HepG2 (cell line): ENCODE results near the gene INPP4B. TPM values are rescaled to one million over a fixed set of nuclear protein-coding genes. Genes with fewer than 3 reads are reported as not detected.

Experiments
- ATAC-seq: fragments of 200-7000 bp; cut with Tn5 transposase; 3 replicates; pipeline ENCODE4 v1.9.1; 2020; ENCODE audit warnings: mild to moderate bottlenecking, moderate library complexity
- BruUV-seq: library from RNA; stranded (reverse); fragments of 400-500 nt; replicated peaks from 2 replicates; lab custom pipeline; 2021; lab: Mats Ljungman, UMichigan
- CTCF ChIA-PET: fragments of 300-600 bp; formaldehyde crosslinking; extraction: SDS; loops from one replicate; lab custom pipeline; 2021; ENCODE audit warnings: low total read pairs, inconsistent platforms, low intra/inter-chr PET ratio; lab: Yijun Ruan, JAX
- POLR2A ChIA-PET: fragments of 350-600 bp; sonication (Branson Sonifier 250); formaldehyde crosslinking; loops from one replicate; lab custom pipeline; 2020; ENCODE audit warnings: antibody characterized with exemption, inconsistent platforms; lab: Yijun Ruan, JAX
- DNase-seq: peaks from one replicate; pipeline ENCODE4 v3.0.0-alpha.2; 2015; ENCODE audit warnings: low spot score
- FAIRE-seq: peaks from 3 replicates; lab custom pipeline; 2011; peaks lifted over from hg19 to GRCh38; lab: Jason Lieb, UNC
- H2AFZ ChIP-seq: one replicate; pipeline ENCODE4 v1.6.1; 2011; ENCODE audit warnings: low read length, inconsistent platforms
- H3K27ac ChIP-seq: fragments of 300-600 bp; 3 replicates; pipeline ENCODE4 v1.8.0; 2011; ENCODE audit warnings: mixed run types, mild to moderate bottlenecking, mixed read lengths, low read length, inconsistent platforms; ENCODE audit not compliant: insufficient read depth; ENCODE audit errors: extremely low read length
- H3K27me3 ChIP-seq, 2 experiments: fragments of 200-600 bp in 1 of 2; 2 replicates in 1 of 2; 3 replicates in 1 of 2; pipeline versions ENCODE4 v1.6.0 to v1.8.0; 2011; ENCODE audit warnings: low read length in 2 of 2, mild to moderate bottlenecking in 2 of 2, moderate library complexity in 2 of 2, inconsistent platforms in 1 of 2; ENCODE audit not compliant: insufficient read depth in 2 of 2, control insufficient read depth in 1 of 2
- H3K36me3 ChIP-seq, 2 experiments: fragments of 200-600 bp in 1 of 2; replicated peaks in 1 of 2; 2 replicates in 1 of 2; 3 replicates in 1 of 2; pipeline versions ENCODE4 v1.5.1 to v1.8.0; 2011; ENCODE audit warnings: low read length in 2 of 2, inconsistent platforms in 1 of 2; ENCODE audit not compliant: insufficient read depth in 2 of 2, control insufficient read depth in 1 of 2
- H3K4me1 ChIP-seq: 2 replicates; pipeline ENCODE4 v1.5.1; 2012; ENCODE audit warnings: low read length, inconsistent platforms; ENCODE audit not compliant: insufficient read depth
- H3K4me2 ChIP-seq: 2 replicates; pipeline ENCODE4 v1.6.0; 2011; ENCODE audit warnings: low read depth, low read length, inconsistent platforms
- H3K4me3 ChIP-seq, 3 experiments: fragments of 200-600 bp in 1 of 3; sonication (generic), shearing (Covaris generic) in 1 of 3; replicated peaks in 1 of 3; 2 replicates each; pipeline ENCODE4 v1.5.1; 2011 to 2016; ENCODE audit warnings: low read length in 3 of 3, inconsistent platforms in 2 of 3, low read depth in 2 of 3, mild to moderate bottlenecking in 2 of 3, control low read depth in 1 of 3, mixed read lengths in 1 of 3; ENCODE audit not compliant: insufficient read depth in 1 of 3
- H3K79me2 ChIP-seq: one replicate; pipeline ENCODE4 v1.6.1; 2011; ENCODE audit warnings: low read length, inconsistent platforms; ENCODE audit not compliant: insufficient read depth
- H3K9ac ChIP-seq: 2 replicates; pipeline ENCODE4 v1.6.0; 2011; ENCODE audit warnings: mild to moderate bottlenecking, low read depth, low read length, inconsistent platforms; ENCODE audit not compliant: insufficient read depth
- H3K9me3 ChIP-seq: 2 replicates; pipeline ENCODE4 v1.5.1; 2012; ENCODE audit warnings: mild to moderate bottlenecking, low read length
- H4K20me1 ChIP-seq: 2 replicates; pipeline ENCODE4 v1.6.0; 2011; ENCODE audit warnings: inconsistent platforms, mild to moderate bottlenecking, low read length, moderate library complexity; ENCODE audit not compliant: insufficient read depth
- CCDC6 ChIP-seq: sonication (generic); formaldehyde crosslinking; IDR thresholded peaks from 2 replicates; pipeline ENCODE4 v1.8.1; 2022; ENCODE audit warnings: mild to moderate bottlenecking, missing genetic modification reagents, moderate library complexity
- JUN ChIP-seq: sonication (generic); formaldehyde crosslinking; IDR thresholded peaks from 2 replicates; pipeline ENCODE4 v1.4.0; 2020; ENCODE audit warnings: mild to moderate bottlenecking, missing genetic modification reagents
- JUND ChIP-seq: sonication (generic); formaldehyde crosslinking; IDR thresholded peaks from 2 replicates; pipeline ENCODE4 v1.8.0; 2022; ENCODE audit warnings: mild to moderate bottlenecking, missing genetic modification reagents
- KLF13 ChIP-seq: sonication (generic); formaldehyde crosslinking; IDR thresholded peaks from 2 replicates; pipeline ENCODE4 v1.4.0; 2020; ENCODE audit warnings: mild to moderate bottlenecking, missing genetic modification reagents
- MAFG ChIP-seq: sonication (generic); formaldehyde crosslinking; IDR thresholded peaks from 2 replicates; pipeline ENCODE4 v1.5.1; 2020; ENCODE audit warnings: mild to moderate bottlenecking, missing genetic modification reagents
- ZBTB3 ChIP-seq: sonication (generic); formaldehyde crosslinking; IDR thresholded peaks from 2 replicates; pipeline ENCODE4 v1.4.0; 2020; ENCODE audit warnings: low read depth, mild to moderate bottlenecking, moderate library complexity, missing genetic modification reagents, borderline replicate concordance
- WGBS: methylation state at CpG from one replicate; pipeline ENCODE4 v1.1.6; 2017; ENCODE audit warnings: low lambda C conversion rate; 5-methylcytosine and 5-hydroxymethylcytosine counted together
- in situ Hi-C: cut with HindIII; loops from 2 replicates; pipeline ENCODE4 v1.10.0; 2017; ENCODE audit warnings: low pct_unique_long_range_greater_than_20kb; ENCODE audit not compliant: extremely low pct_ligation_motif_present
- intact Hi-C: fragments of 100-400 bp; cut with micrococcal nuclease; formaldehyde crosslinking; loops from one replicate; pipeline ENCODE4 v1.10.0; 2022; ENCODE audit not compliant: unreplicated experiment
- polyA plus RNA-seq, 8 experiments: library from polyadenylated mRNA; depleted of rRNA in 3 of 8; stranded (reverse) in 7 of 8; unstranded in 1 of 8; fragments of >200 nt; fragmentation: Illumina TruSeq in 4 of 8; extraction: Trizol in 4 of 8; gene quantifications; 2 replicates each; pipeline versions ENCODE4 v1.2.1 to v1.2.3, GENCODE V29; 2011 to 2016; ENCODE audit warnings: low read depth in 4 of 8, missing spikeins in 1 of 8, mixed read lengths in 1 of 8; ENCODE audit not compliant: insufficient read depth in 1 of 8
- total RNA-seq, 5 experiments: library from RNA; depleted of rRNA; stranded (reverse); fragments of >200 nt; fragmentation: Illumina TruSeq; extraction: Trizol; gene quantifications; 2 replicates each; pipeline ENCODE4 v1.2.3, GENCODE V29; 2016; ENCODE audit warnings: low read depth in 1 of 5
- TF ChIP-seq, protein P1 (sequence below), 2 experiments: sonication (generic) in 1 of 2; formaldehyde crosslinking in 1 of 2; IDR thresholded peaks; 2 replicates each; pipeline versions ENCODE4 v1.6.1 to v1.9.0; 2014 to 2022; ENCODE audit warnings: antibody characterized with exemption in 1 of 2, borderline replicate concordance in 1 of 2, inconsistent platforms in 1 of 2, low read depth in 1 of 2, missing genetic modification reagents in 1 of 2
- TF ChIP-seq, protein P2 (sequence below): sonication (generic); formaldehyde crosslinking; IDR thresholded peaks from one replicate; pipeline ENCODE4 v1.5.1; 2020; ENCODE audit warnings: mild to moderate bottlenecking, missing genetic modification reagents; ENCODE audit errors: not compliant biosample characterization

INPP4B gene
- total and polyA plus RNA-seq, 2 of the 13 experiments (the other 11 are each of a cell fraction or from before 2014, with no cell fraction given) = not detected

DNA sequence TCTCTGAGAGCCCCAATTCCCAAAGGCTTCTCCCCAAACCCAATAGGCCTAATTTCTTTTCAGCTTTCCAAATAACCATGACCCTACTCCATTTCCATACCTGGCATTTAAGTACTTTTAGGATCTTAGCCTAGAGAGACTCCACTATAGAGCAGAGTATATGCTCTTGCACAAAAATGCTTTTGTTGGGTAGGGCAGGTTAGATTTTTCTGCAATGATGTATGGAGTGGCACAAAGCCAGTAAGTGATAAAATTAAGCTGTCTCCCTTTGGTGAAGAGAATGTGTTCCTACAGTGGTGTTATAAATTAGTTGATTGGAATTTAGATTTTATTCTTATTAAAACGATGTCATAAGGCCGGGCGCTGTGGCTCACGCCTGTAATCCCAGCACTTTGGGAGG lies 124.9 kb downstream of the INPP4B start:
- ChIA-PET POLR2A (no interaction called here), CTCF (no interaction called here)
- no peak for FAIRE-seq
- Histone ChIP-seq H3K36me3 (no peaks in the 10 kb centered on the region), H3K27ac (no peak overlapping the region), H3K4me1 (no peaks in the 10 kb centered on the region), H2AFZ (no peak overlapping the region), H3K27me3 (no peaks in the 10 kb centered on the region), H3K9me3 (no peaks in the 10 kb centered on the region), H3K4me3 (no peak overlapping the region), H3K79me2 (no peaks in the 10 kb centered on the region), H3K9ac (no peak overlapping the region), H4K20me1 (no peaks in the 10 kb centered on the region), H3K4me2 (no peak overlapping the region)
- BruUV-seq = no TSS peak
- intact Hi-C loops (no loop called here), in situ Hi-C loops (loop anchor here (10.0 kb wide), 1 partner anchor 366 kb away; no protein-coding TSS in a partner anchor)
- 5% methylated on average over 4 of the region's 4 CpGs for WGBS
- no peak for DNase-seq
- ATAC-seq = no peak
- TF ChIP-seq ZBTB3 (CRISPR knock-in tag) = no peak
- TF ChIP-seq KLF13 = no peak
- TF ChIP-seq, protein P1, sequence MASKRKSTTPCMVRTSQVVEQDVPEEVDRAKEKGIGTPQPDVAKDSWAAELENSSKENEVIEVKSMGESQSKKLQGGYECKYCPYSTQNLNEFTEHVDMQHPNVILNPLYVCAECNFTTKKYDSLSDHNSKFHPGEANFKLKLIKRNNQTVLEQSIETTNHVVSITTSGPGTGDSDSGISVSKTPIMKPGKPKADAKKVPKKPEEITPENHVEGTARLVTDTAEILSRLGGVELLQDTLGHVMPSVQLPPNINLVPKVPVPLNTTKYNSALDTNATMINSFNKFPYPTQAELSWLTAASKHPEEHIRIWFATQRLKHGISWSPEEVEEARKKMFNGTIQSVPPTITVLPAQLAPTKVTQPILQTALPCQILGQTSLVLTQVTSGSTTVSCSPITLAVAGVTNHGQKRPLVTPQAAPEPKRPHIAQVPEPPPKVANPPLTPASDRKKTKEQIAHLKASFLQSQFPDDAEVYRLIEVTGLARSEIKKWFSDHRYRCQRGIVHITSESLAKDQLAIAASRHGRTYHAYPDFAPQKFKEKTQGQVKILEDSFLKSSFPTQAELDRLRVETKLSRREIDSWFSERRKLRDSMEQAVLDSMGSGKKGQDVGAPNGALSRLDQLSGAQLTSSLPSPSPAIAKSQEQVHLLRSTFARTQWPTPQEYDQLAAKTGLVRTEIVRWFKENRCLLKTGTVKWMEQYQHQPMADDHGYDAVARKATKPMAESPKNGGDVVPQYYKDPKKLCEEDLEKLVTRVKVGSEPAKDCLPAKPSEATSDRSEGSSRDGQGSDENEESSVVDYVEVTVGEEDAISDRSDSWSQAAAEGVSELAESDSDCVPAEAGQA (IDR thresholded peaks at IDR 0.05; ENCODE audit: low read depth) = no peak
- TF ChIP-seq, protein P1 (CRISPR knock-in tag; IDR thresholded peaks at IDR 0.05; ENCODE audit: borderline replicate concordance) = no peak
- no peak for TF ChIP-seq CCDC6 (CRISPR knock-in tag)
- TF ChIP-seq, protein P2, sequence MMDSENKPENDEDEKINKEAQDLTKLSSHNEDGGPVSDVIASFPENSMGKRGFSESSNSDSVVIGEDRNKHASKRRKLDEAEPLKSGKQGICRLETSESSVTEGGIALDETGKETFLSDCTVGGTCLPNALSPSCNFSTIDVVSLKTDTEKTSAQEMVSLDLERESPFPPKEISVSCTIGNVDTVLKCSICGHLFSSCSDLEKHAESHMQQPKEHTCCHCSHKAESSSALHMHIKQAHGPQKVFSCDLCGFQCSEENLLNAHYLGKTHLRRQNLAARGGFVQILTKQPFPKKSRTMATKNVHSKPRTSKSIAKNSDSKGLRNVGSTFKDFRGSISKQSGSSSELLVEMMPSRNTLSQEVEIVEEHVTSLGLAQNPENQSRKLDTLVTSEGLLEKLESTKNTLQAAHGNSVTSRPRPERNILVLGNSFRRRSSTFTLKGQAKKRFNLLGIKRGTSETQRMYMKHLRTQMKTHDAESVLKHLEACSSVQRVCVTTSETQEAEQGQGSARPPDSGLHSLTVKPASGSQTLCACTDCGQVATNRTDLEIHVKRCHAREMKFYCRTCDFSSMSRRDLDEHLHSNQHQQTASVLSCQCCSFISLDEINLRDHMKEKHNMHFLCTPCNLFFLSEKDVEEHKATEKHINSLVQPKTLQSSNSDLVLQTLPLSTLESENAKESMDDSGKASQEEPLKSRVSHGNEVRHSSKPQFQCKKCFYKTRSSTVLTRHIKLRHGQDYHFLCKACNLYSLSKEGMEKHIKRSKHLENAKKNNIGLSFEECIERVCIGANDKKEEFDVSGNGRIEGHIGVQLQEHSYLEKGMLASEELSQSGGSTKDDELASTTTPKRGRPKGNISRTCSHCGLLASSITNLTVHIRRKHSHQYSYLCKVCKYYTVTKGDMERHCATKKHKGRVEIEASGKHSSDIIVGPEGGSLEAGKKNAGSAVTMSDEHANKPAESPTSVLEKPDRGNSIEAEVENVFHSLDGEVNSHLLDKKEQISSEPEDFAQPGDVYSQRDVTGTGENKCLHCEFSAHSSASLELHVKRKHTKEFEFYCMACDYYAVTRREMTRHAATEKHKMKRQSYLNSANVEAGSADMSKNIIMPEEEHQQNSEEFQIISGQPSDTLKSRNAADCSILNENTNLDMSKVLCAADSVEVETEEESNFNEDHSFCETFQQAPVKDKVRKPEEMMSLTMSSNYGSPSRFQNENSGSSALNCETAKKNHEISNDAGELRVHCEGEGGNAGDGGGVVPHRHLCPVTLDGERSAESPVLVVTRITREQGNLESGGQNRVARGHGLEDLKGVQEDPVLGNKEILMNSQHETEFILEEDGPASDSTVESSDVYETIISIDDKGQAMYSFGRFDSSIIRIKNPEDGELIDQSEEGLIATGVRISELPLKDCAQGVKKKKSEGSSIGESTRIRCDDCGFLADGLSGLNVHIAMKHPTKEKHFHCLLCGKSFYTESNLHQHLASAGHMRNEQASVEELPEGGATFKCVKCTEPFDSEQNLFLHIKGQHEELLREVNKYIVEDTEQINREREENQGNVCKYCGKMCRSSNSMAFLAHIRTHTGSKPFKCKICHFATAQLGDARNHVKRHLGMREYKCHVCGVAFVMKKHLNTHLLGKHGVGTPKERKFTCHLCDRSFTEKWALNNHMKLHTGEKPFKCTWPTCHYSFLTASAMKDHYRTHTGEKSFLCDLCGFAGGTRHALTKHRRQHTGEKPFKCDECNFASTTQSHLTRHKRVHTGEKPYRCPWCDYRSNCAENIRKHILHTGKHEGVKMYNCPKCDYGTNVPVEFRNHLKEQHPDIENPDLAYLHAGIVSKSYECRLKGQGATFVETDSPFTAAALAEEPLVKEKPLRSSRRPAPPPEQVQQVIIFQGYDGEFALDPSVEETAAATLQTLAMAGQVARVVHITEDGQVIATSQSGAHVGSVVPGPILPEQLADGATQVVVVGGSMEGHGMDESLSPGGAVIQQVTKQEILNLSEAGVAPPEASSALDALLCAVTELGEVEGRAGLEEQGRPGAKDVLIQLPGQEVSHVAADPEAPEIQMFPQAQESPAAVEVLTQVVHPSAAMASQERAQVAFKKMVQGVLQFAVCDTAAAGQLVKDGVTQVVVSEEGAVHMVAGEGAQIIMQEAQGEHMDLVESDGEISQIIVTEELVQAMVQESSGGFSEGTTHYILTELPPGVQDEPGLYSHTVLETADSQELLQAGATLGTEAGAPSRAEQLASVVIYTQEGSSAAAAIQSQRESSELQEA = no peak
- TF ChIP-seq JUND (CRISPR knock-in tag) = no peak
- no peak for TF ChIP-seq JUN (CRISPR knock-in tag)
- TF ChIP-seq MAFG (CRISPR knock-in tag) = no peak
